Chondrocyte (in vitro differentiated cells): ENCODE data around the gene EEF1AKMT3. TPM values are rescaled to one million over a fixed set of nuclear protein-coding genes. Genes with fewer than 3 reads are reported as not detected.

Source experiments
- DNase-seq: peaks from one replicate; pipeline ENCODE4 v3.0.0; 2021; ENCODE audit warnings: mixed read lengths, low spot score
- H3K27ac Mint-ChIP-seq: one replicate; pipeline ENCODE4 v1.8.0; 2021; ENCODE audit warnings: mild to moderate bottlenecking, moderate library complexity, mixed read lengths; ENCODE audit not compliant: unreplicated experiment
- H3K27me3 Mint-ChIP-seq: 2 replicates; pipeline ENCODE4 v1.8.0; 2021; ENCODE audit warnings: low read depth, mixed read lengths
- H3K36me3 Mint-ChIP-seq: 2 replicates; pipeline ENCODE4 v1.8.0; 2021; ENCODE audit warnings: low read depth, mixed read lengths
- H3K4me1 Mint-ChIP-seq: 2 replicates; pipeline ENCODE4 v1.8.0; 2021; ENCODE audit warnings: low read depth, mild to moderate bottlenecking, mixed read lengths
- H3K4me3 Mint-ChIP-seq: one replicate; pipeline ENCODE4 v1.8.0; 2021; ENCODE audit warnings: mild to moderate bottlenecking, moderate library complexity, mixed read lengths; ENCODE audit not compliant: unreplicated experiment
- H3K9me3 Mint-ChIP-seq: 2 replicates; pipeline ENCODE4 v1.8.0; 2021; ENCODE audit warnings: low read depth, mixed read lengths
- total RNA-seq: library from RNA; stranded (reverse); gene quantifications from 3 replicates; pipeline ENCODE4 v1.2.1, GENCODE V29; 2021
- TF ChIP-seq, protein P1 (sequence below): fragments of 200-600 bp; sonication (generic); IDR thresholded peaks from 2 replicates; pipeline ENCODE4 v1.5.0; 2021; ENCODE audit warnings: antibody characterized with exemption, mild to moderate bottlenecking, moderate library complexity

Gene EEF1AKMT3
- total RNA-seq, 1 donor from 2014 or later = 13.6 TPM

- Mint-ChIP-seq H3K9me3 (no peaks in the 10 kb centered on the region), H3K4me1 (peaks cover 26% of the 10 kb centered on the region), H3K27ac (no peak overlapping the region), H3K36me3 (peaks cover 11% of the 10 kb centered on the region), H3K4me3 (no peak overlapping the region), H3K27me3 (peaks cover 34% of the 10 kb centered on the region)
- DNase-seq = no peak
- TF ChIP-seq, protein P1, sequence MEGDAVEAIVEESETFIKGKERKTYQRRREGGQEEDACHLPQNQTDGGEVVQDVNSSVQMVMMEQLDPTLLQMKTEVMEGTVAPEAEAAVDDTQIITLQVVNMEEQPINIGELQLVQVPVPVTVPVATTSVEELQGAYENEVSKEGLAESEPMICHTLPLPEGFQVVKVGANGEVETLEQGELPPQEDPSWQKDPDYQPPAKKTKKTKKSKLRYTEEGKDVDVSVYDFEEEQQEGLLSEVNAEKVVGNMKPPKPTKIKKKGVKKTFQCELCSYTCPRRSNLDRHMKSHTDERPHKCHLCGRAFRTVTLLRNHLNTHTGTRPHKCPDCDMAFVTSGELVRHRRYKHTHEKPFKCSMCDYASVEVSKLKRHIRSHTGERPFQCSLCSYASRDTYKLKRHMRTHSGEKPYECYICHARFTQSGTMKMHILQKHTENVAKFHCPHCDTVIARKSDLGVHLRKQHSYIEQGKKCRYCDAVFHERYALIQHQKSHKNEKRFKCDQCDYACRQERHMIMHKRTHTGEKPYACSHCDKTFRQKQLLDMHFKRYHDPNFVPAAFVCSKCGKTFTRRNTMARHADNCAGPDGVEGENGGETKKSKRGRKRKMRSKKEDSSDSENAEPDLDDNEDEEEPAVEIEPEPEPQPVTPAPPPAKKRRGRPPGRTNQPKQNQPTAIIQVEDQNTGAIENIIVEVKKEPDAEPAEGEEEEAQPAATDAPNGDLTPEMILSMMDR = no peak
Observed at GRCh38 chr12:57762463-57762862, 10.0 kb upstream of the EEF1AKMT3 start.

DNA sequence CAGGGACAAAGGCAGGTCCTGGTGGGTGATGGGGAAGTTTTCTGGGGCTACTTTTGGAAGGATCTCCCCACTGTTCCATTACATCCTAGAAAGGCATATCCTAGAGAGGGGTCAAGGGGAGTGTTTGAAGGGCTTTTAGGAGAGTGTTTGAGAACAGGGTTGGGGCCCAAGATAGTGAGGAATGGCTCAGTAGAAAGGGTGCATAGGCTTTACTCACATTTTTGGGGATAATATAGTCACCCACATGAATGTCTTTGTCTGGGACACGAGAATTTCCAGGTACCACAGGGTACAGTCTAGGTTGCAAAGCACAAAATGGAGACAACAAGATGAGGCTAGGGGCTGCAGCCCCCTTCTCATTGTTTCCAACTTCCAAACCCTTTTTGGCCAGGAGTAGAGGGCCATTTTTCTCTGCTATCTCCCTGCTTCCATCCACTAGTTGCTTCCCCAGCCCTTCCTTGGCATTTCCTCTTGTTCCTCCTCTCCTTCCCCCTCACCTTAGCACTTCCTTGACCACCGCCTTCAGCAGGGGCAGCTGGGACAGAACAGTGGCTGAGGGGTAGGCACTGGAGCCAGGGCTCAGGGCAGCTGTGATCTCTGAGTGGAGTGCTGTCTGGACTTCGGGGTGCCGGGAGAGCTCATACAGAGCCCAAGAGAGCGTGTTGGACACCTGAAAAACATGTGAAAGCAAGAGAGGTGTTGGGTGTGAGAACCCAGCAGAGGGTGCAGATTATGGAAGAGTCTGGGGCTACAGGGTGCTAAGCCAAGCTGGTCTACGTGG is 8.3 kb upstream of the EEF1AKMT3 start:
- Mint-ChIP-seq H3K27me3 (peaks cover 34% of the 10 kb centered on the region), H3K4me3 (no peak overlapping the region), H3K27ac (no peak overlapping the region), H3K36me3 (peaks cover 12% of the 10 kb centered on the region), H3K4me1 (peaks cover 26% of the 10 kb centered on the region), H3K9me3 (no peaks in the 10 kb centered on the region)
- TF ChIP-seq, protein P1 = no peak
- DNase-seq = no peak

GRCh38 chr12:57764662-57765002 is 7.8 kb upstream of the EEF1AKMT3 start:
- Mint-ChIP-seq H3K27ac (no peak overlapping the region), H3K9me3 (no peaks in the 10 kb centered on the region), H3K4me1 (peaks cover 26% of the 10 kb centered on the region), H3K36me3 (peaks cover 13% of the 10 kb centered on the region), H3K4me3 (peak overlapping the region; percentile 71), H3K27me3 (peaks cover 34% of the 10 kb centered on the region)
- DNase-seq = no peak
- TF ChIP-seq, protein P1 = no peak

DNA sequence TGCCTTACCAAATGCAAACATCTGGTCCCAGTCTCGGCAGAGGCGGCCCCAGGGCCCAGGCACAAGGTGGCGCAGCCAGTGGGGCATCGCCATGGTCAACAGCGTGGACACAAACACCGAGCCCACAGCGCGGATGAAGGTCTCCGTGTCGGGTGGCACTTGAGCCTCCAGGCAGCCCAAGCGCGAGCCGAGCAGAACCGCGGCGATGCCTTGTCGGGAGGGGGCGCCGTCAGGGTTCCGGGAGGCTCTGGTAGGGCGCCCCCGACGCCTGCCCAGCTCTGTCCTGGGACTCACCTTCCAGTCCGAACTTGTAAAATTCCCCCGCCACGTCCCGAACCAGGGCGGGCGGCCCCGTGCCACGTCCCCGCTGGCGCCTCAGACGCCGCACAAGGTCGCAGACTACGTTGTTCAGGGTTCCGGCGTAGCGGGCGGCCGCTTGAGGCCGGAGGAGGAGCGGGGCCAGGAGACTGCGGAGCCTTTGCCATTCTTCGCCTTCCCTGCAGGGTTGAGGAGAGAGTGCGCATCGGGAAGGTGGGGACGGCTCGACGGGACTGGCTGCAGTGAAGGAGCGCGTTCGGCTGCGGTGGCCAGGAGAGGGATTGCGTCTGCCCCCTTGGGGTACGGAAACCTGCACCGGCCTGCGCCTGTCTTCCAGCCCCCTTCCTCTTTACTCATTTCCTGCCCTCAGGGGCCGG is 7.3 kb upstream of the EEF1AKMT3 start:
- TF ChIP-seq, protein P1 = peak; percentile 75
- H3K4me3 Mint-ChIP-seq = peak overlapping the region; percentile 71
- H3K4me1 Mint-ChIP-seq = peaks cover 26% of the 10 kb centered on the region
- peaks cover 34% of the 10 kb centered on the region for H3K27me3 Mint-ChIP-seq
- H3K27ac Mint-ChIP-seq = no peak overlapping the region
- DNase-seq = no peak
- H3K9me3 Mint-ChIP-seq = no peaks in the 10 kb centered on the region
- peaks cover 17% of the 10 kb centered on the region for H3K36me3 Mint-ChIP-seq

GRCh38 chr12:57765698-57766463 is 6.5 kb upstream of the EEF1AKMT3 start:
- H3K4me3 Mint-ChIP-seq = peak overlapping the region; percentile 71
- no peak for DNase-seq
- H3K27me3 Mint-ChIP-seq = peaks cover 34% of the 10 kb centered on the region
- H3K4me1 Mint-ChIP-seq = peaks cover 26% of the 10 kb centered on the region
- H3K9me3 Mint-ChIP-seq = no peaks in the 10 kb centered on the region
- H3K36me3 Mint-ChIP-seq = peaks cover 21% of the 10 kb centered on the region
- TF ChIP-seq, protein P1 = no peak
- peak overlapping the region; percentile 61 for H3K27ac Mint-ChIP-seq
